Measurements from ENCODE around the gene NR2C2AP.
"Not testable (repeated sequence)": the region's sequence is repeated elsewhere in the genome, so short reads cannot be mapped to it uniquely, and the experiment has no call there.

NR2C2AP gene

DNA sequence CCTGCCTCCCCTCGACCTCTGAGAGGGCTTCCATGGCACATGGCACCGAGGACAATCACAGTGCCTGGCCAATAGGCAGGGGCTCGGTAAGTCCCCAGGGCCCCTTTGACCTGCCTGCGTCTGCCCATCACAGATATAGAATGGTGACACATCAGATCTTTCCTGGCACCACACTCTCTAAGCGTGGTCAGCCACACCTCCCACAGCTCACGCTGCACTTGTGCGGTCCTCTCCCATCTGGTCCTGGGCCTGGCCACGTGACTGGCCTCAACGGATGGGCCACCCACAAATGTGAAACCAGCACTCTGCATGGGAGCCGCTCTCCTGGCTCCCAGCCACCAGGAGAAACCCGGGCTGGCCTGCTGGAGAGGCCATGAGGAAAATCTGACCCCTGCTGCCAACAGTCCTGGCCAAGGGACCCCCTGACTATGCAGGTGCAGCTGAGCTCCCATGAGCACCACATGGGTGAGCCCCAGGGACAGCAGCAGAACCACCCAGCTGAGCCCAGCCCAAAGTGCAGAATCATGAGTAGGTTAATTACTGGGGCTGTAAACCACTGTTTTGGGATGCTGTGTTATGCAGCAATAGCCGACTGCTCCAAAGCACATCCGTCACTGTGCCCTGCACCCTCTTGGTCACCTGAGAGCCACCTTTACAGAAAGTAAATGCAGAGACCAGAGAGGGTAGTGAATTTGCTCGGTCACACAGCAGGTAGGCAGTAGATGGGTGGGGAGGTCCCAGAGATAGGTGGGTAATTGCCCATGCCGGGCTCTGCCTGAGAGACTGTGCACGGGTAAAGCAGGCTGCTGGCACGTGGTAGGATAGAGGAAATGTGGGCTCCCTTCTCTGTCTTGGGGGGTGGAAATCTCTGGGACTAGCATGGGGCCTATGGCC, 23.4 kb downstream of the NR2C2AP start:
- no peak for DNase-seq

DNA sequence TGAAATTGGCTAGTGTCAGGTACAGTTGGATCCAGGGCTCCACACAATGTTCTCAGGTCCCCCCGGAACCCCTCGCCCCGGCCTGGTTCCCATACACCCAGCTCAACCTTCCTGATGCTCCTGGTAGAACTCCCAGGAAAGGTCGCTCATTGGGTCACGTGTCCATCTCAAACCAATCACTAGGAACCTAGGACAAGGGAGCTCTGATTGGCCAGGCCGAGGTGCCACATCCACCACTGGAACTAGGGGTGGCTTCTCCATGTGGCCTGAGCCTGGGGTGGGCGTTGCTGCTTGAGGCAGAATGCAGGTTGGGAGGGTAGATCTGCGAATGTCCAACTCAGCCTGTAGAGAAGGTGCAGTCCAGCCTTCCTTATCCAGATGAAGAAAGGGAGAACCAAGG, 26.3 kb downstream of the NR2C2AP start:
- no peak for DNase-seq

DNA sequence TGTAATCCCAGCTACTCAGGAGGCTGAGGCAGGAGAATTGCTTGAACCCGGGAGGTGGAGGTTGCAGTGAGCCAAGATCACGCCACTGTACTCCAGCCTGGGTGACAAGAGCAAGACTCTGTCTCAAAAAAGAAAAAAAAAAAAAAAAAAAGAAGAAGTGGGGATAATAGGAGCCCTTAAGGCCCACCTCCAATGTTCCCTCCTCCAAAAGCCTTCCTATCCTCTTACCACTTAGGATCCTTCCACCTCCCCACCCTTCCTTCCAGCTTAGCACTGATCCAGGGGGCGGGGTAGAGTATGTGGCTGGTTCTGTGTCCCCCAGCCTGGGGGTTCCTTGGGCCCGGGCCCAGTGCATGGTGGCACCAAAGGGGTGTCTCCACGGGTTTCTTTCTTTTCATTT, 30.0 kb downstream of the NR2C2AP start:
- DNase-seq = not testable (repeated sequence)

DNA sequence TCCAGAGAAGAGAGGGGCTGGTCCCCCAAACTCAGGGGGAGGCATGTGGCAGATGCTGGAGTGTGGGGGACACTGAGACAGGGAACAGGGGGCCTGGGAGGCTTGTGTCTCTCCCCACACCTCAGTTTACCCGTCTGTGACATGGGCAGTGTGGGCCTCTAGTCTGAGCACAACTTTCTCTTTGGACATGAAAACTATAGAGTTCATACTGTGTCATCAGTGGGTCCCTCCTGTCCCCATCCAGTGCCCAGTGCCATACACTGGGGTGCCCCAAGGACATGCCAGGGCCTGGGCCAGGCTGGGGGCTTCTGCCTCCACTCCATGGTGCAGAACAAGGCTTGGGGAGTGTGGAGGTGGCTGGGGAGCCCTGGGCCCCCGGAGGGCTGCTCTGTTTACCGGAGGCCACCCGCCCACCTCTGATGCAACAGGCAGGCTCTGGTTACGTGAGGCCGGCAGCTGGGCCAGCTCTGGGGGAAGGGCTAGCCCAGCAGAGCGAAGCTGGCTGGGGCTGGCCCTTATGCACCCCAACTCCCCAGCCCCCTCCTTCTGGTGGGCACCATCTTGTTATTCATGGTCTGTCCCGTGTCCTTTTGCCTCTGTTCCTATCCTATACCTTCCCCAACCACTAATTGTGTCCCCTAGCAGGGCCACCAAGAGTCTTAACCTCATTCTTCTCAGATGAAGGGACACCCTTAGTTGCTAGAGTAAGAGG, 31.2 kb downstream of the NR2C2AP start:
- DNase-seq = no peak

DNA sequence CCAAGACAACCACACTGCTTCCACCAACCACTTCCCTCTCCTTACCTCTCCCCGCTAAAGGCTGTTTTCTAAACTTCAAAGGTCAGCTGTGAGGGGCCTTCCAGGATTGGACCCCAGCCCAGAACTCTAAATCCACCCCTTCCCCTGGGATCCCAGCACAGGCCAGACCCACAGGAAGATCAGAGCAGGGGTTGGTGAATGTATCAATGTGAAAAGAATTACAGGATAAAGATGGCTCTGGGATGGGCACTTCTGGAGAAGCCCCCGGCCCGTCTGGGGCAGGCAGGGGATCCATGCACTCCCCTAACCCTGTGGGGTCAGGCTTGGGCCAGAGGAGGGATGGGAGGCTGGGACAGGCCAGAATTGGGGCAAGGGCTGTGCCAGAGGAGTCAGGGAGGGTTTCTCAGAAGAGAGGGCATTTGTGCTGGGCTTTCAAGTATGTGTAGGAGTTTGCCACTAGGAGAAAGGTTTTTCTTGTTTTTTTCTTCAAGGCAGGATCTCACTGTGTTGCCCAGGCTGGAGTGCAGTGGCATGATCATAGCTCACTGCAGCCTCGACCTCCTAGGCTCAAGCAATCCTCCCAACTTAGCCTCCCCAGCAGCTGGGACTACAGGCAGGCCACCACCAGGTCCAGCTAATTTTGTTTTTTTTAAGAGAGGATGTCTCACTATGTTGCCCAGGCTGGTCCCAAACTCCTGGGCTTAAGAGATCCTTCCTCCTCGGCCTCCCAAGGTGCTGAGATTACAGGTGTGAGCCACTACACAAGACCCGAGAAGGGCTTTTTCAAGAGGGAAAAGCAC, 32.1 kb downstream of the NR2C2AP start:
- DNase-seq = no peak

DNA sequence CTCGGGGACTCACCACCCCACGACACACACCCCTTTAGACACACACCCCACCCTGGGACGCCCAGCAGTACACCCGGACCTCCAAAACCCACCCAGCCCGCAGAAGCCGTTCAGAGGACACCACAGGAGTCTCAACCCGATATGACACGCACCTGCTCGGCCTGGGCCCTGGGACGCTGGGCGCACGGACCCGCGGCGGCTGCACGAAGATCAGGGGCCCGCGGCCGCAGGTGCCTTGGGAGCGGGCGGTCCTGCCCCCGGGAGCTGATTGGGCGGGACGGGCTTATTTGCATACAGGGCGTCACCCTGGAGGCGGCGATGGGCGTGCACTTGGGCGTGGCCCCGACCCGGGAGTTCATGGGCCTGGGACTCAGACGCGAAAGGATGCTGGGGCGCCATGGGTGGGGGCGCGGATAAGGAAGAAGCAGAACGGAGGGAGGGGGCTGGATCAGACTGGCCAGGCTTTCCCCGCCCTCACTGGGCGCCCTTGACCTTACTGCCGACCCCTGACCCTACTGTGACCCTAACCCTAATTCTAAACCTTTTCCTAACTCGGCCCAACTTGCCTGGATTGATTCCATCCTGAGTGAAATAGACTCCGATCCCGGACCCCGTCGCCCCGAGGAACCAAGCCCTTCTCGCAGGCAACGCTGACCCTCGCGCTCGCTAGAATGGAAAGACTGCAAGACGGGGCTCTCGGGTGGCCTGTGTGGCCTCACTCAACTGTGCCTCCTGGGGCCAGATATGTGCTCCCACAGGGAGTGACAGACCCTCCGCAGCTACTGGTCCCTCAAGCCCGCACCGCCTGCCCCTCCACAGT, 33.0 kb downstream of the NR2C2AP start, which contains the start of gene MEF2B:
Gene MEF2B, minus strand, starts transcription at position 211 of the 820 bp plus-strand sequence. CDS start 19,528 bp downstream, outside the sequence.
- peak; percentile 81 for DNase-seq

DNA sequence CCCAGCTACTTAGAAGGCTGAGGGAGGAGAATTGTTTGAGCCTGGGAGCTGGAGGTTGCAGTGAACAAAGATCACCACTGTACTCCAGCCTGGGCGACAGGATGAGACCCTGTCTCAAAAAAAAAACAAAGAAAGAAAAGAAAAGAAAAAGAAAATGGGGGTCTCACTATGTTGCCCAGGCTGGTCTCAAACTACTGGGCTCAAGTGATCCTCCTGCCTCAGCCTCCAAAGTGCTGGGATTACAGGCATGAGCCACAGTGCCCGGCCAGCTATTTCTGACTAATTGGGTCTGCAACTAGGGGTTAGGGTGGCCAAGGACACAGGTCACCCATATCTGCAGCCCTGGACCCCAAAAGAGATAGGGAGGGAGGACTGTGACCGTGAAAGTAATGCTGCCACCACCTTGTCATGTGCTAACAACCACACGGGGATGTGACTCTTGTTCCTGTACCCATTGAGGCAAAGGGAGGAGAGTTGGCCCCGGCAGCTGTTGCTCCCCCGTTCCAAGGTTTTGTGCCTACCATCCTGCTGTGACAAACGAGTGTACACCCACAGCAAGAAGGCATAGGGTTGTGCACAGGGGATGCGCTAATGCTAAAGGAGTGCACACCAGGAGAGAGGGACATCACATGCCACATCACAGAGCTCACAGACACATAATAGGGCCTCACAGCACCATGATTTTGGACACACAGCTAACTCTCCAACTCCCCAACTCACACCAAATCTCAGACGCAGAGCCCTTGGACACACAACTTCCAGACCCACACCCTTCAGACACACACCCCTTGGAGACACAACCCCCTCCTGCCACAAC, 33.8 kb downstream of the NR2C2AP start:
- no peak for DNase-seq

DNA sequence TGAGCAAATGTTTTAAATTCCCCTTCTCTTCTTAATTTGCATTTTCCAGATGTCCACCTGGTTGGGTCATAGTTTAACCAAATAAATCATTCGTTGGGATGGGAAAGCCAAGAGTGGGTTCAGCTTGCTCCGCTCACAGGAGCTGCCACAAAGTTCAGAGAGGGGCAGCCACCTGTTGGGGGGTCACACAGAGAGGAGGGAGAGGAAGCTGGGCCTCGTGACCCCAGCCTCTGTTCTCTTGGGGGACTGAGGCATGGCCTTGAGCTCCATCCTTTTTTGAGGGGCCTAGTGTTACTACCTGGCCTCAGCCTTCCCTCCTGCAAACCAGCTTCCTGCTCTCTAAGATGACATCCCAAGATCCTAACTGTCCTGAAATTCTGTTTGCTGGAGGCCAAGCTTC, 35.6 kb downstream of the NR2C2AP start:
- DNase-seq = no peak

DNA sequence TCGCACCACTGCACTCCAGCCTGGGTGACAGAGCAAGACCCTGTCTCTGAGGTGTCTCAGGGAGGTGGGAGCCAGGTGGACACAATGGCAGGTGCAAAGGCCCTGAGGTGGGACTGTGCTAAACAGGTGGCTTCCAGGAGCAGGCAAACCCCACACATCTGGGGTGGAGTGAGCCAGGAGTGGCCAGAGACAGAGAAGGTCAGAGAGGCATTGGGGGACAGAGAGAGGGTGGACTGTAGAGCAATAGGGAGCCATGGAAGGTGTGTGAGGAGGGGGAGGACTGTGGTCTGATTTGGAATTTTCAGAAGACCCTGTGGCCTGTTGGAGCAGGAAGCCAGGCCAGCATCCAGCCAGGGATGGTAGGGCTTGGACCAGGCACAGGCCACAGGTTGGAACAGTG, 37.8 kb downstream of the NR2C2AP start:
- DNase-seq = no peak

DNA sequence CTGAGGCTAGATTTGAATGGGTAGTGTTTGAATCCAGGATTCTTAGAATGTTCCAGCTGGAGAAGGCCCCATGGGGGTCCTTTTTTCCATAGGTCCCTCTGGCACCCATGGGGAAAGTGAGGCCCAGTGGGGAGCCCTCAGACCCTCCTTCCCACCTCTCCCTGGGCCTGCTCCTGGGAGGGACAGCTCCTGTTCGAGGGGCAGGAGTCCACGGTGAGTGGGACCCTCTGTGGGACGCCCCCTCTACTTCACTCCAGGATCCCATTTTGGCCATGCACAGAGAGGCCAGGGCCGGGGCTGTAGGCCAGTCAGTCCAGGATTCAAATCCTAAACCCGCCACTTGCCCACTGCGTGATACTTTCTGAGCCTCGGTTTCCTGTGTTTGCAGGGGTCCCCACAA, 40.7 kb downstream of the NR2C2AP start:
- DNase-seq = no peak

DNA sequence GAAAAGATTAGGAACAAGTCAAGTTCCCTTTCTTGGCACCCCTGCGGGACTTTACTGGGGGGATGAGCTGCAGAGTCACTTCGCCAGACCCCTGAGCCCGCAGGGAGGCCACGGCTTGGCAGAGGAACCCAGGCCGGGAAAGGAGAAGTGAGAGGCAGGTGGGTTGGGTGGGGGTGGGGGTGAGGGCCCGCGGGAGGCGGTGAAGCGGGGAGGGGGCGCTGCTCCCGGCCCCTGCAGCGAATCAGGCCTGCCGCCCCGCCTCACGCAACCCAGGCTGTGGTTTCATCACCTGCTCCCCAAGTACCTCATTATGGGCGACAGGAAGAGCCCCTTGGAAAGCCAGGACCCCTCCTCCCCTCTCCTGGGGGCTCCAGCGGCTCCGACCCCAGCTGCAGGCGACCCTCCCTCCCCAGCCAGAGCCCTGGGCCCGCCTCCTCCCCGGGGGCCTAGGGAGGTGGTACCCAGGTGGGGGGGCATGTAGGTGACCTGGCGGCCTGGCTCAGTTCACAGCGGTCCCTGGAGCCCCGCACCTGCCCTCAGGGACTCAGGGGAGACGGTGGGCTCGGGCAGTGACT, 42.7 kb downstream of the NR2C2AP start:
- DNase-seq = no peak

DNA sequence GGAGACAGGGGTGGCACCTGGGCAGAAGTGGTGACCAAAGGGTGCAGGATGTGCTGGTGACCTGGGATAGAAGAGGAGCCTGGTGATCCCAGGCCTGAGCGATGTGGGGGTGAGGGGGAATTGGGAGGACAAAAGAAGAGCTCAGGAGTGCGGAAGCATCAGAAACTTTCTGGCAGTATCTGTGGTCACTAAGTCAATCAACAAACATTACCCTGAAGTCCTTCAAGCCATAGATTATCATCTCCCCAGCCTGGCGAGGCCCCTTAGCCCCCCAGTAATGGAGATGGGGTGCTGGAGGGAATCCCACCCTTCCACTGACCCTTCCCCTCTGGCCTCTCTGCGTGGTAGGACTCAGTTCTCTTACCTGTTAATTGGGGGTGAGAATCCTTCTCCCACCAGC, 43.7 kb downstream of the NR2C2AP start:
- DNase-seq = no peak

DNA sequence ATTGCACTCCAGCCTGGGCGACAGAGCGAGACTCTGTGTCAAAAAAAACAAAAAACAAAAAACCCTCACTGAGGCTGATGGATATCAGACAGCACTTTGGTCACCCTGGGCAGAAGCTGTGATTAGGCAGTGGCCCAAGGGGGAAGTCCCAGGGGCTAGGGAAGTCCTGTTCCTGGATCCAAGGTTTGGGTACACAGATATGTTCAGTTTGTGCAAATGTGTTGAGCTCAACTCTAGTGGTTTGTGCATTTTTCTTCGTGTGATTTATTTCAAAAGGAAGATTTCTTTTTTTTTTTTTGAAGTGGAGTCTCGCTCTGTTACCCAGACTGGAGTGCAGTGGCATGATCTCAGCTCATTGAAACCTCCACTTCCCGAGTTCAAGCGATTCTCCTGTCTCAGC, 45.4 kb downstream of the NR2C2AP start:
- no peak for DNase-seq

DNA sequence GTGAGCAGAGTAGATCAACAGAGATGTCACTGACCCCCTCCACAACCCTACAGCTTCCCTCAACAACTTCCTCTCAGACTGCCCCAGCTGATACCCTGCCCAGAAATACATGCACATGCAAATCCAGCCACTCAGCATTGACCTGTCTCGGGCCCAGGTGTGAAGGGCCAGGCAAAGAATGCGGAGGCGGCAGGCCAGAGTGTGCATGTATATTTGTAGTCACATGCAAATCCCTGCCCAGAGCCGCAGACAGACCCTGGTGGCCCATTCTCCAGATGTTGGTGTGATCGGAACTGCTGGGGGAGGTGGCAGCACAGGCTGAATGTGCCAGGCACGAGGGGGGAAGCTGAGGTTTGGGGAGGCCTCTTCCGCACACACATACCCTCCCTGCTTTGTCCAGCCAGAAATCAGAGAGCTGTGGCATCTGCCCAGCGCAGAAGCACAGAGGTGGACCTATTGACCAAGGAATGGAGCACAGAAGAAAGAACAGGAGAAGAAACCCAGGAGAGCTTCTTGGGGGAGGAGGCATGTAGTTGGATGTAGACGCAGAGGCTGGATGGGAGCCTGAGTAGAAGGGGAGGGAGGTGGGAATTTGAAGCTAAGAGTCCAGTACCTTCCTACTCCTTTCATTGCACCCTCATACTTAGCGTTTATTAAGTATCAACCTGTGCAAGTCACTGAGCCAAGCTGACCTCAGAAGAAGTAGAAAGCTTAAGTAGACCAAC, 47.6 kb downstream of the NR2C2AP start:
- DNase-seq = no peak

DNA sequence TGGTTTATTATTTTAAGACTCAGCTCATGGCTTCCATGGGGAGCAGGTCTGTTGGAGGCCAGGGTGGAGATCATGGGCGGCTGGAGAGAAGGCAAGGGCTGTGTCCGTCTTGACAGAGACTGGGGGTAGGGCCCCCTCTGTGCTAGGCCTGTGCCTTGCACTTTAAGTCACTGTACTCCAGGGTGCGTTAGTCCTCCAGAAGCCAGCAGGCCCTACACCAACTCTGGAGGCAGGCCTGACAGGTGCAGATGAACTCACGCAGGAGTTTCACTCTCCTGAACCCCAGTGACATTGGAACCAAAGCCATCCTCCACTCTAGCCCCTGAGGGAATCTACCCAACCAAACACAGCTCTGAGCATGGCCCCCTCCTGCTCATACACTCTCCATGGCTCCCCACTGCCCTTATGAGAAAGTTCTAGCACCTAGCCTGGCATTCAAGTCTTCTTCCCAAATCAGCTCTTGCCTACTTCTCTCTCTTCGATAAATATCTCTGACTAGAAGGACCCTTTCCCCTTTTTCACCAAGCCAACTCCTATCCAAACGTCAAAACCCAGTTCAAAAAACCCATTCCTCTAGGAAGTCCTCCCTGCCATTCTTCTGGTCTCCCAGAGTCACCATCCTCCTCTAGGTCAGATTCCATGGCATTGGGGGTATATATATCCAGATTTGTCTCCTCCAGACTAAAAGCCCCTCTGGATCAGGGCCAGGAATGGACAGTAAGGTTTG, 48.3 kb downstream of the NR2C2AP start:
- DNase-seq = no peak

DNA sequence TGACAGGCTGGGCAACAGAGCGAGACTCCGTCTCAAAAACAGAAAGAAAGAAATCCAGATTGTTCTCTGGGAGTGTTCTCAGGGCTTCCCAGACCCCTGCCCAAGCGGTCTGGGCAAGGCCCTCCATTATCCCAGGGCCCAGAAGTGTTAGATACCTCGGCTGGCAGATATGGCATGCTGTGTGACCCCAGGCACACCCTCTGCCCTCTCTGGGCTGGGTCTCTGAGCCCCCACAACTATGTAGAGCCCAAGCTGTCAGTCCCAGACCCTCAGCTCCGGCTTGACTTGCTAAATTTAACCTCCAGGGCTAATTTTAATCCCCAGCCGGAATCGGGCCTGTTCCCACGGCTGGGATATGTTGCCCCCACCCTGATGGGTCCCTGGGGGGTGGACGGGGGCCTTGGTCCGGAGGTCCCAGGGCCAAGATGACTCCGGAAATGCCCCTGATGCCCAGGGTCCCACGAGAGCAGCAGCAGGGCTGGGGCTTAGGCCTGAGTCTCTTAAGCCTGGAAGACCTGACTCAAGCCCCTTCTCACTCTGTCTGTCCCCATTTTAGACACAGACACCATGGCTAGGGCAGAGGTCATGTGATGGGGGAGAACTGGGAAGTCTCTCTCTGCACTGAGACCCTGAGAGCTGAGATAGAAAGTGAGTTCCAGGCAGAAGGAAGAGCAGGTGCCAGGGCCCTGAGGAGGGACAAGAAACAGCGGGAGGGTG, 50.4 kb downstream of the NR2C2AP start:
- no peak for DNase-seq

DNA sequence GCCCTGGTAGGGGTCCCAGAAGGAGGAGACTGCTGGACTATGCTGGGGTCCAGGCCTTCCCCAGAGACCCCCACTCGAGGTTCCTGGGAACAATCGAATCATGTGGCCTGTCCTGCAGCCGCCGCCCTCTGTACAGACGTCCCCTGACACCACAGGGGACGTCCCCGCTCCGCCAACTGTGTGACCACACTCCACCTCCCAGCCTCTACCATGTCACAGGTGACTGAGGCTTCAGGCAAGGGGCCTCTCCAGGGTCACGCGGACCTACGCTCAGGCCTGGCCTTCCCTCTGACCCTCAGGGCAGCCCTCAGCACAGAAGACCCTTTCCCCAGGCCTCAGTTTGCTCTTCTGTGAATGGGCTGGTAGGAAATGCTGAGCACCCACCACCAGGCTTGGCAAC, 51.8 kb downstream of the NR2C2AP start:
- no peak for DNase-seq
